HG03469 (cell line): ENCODE measurements around the gene MGRN1.

ENCODE experiments used
- ATAC-seq: cut with Tn5 transposase; IDR thresholded peaks from one replicate; pipeline ENCODE4 v1.9.1; 2021; ENCODE audit warnings: mild to moderate bottlenecking, moderate library complexity, moderate number of reproducible peaks; ENCODE audit not compliant: unreplicated experiment

The MGRN1 gene

GRCh38 chr16:4684058-4684715, 59.6 kb downstream of the MGRN1 start:
- ATAC-seq = no peak

DNA sequence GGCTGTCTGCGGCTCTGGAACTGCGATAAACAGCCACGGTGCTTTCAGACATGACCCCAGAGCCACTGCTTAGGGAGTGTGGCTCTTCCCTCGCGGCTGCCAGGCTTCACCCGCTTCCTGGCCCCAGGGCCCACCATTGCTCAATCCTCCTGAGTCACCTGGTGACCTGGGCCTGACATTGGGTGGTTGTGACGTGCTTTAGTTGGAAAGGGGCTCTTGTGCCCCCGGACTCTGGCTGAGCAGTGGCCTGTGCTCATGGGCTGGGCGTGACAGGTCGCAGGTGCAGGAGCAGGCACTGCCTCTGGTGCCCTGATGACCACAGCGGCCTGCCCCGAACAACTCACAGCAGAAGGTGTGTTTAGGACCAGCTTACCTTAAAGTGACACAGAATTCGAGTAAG, 60.1 kb downstream of the MGRN1 start:
- ATAC-seq = no peak

- ATAC-seq = no peak
These were observed 60.7 kb downstream of the MGRN1 start for GRCh38 chr16:4685292-4685691.

- ATAC-seq = no peak
These were observed 61.3 kb downstream of the MGRN1 start for GRCh38 chr16:4685776-4686496.

DNA sequence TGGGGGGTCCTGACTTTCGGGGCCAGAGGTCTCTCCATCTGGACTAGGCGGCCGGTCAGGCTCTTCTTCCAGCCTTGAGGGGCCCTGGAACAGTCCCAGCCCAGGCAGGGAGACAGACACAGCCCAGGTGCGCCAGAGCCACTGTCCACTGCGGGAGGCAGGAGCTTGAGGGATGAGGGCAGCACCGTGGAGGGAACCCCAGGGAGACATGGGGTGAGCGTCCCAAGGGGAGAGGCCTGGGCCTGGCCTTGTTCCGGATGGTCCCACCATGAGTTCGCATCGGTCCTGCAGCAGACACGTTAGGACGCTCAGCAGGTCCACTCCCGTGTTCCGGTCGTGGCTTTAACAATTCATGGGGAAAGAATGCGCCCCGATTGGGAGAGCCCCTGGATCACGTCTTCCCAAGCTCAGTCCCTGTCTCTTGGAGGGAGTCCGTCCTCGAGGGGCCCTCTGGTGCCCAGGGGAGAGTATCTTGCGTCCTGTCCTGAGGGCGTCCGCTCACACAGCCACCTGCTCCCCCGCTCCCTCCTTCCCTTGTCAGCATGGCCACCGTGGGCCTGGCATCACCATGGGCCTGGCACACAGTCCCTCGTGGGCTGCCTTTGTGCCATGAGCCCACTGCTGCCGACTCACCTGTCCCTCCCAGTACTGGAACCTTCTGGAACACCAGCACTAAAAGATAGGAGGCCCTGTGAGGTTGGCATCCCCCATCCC, 62.0 kb downstream of the MGRN1 start:
- ATAC-seq = no peak

GRCh38 chr16:4687416-4687815, 62.8 kb downstream of the MGRN1 start:
- ATAC-seq = no peak

GRCh38 chr16:4687946-4688673, 63.5 kb downstream of the MGRN1 start:
- no peak for ATAC-seq

DNA sequence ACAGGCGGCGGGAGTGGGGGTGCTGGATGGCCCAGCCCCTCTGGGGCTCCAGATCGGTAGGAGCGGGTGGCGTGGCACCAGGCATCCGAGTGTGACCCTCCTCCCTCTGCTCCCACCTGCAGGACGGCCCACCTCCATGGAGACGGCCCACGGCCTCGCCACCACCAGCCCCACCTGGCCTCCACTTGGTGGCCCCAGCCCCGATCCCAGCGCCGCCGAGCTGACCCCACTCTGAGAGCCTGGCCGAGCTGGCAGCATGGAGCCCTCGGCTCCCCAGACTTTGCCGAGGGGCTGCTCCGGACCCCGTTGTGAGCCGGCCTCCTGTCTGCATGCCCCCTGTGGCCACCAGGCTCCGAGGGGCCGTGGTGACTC, 64.0 kb downstream of the MGRN1 start:
- ATAC-seq = no peak

GRCh38 chr16:4689091-4689671, 64.6 kb downstream of the MGRN1 start:
- no peak for ATAC-seq

DNA sequence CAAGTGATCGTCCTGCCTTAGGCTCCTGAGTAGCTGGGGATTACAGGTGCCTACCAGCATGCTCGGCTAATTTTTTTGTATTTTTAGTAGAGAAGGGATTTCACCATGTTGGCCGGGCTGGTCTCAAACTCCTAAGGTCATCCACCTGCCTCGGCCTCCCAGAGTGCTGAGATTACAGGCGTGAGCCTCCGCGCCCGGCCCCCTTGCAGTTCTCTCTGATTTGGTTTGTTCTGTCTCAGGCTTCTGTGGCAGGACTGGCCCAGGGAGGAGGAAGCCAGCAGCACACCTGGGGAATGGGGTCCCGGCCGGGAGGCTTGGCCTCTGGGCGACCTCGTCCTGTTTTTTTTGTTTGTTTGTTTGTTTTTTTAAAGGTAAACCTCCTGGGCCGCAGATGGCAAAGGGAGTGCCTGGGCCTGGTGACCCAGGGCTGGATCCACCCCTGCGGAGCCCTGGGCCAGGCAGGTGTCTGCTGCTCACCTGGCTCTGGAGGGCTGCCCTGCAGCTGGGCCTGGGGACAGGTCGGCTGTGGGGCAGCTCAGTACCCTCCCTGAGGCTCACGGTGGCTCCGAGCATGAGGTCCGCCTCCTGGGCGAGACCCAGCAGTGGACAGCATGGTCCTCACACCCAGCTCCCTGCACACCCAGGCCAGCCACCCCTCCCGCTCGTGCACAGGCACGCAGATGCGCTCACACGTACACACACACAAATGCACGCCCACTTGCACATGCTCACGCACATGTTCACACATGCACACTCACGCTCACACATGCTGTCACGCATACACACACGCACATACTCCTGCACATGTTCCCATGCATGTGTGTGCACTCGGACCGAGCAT, 65.5 kb downstream of the MGRN1 start:
- no peak for ATAC-seq

DNA sequence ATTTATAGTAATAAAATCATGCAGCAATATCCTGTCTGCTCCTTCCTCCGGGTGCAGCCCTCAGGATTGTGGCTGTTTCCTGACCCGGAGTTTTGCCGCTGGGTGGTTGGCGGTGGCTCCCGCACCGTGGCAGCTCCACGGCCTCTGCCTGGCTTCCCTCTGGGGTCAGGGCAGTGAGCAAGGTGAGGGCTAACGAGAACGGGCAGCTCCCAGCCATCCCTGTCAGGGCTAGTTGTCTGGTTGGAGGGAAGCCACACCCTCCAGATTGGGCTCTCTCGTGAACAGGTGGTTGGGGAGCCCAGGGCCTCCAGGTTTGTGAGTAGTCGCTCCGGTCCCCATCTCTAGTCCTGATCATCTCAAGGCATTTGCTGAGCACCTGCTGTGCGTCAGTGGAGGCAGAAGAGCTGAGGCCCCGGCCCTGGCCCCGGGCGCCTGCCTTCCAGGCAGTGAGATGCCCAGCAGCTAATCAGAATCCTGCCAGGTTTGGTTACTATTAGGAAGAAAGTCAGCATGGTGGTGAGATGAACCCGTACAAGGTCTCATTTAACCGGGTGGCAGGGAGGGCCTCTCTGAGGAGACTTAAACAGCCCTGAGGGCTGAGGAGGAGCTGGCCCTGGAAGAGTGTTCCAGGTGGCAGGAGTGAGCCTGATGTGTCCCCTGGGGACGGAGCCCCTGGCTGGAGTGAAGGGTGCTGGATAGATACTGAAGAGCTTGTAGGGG, 66.5 kb downstream of the MGRN1 start:
- no peak for ATAC-seq

DNA sequence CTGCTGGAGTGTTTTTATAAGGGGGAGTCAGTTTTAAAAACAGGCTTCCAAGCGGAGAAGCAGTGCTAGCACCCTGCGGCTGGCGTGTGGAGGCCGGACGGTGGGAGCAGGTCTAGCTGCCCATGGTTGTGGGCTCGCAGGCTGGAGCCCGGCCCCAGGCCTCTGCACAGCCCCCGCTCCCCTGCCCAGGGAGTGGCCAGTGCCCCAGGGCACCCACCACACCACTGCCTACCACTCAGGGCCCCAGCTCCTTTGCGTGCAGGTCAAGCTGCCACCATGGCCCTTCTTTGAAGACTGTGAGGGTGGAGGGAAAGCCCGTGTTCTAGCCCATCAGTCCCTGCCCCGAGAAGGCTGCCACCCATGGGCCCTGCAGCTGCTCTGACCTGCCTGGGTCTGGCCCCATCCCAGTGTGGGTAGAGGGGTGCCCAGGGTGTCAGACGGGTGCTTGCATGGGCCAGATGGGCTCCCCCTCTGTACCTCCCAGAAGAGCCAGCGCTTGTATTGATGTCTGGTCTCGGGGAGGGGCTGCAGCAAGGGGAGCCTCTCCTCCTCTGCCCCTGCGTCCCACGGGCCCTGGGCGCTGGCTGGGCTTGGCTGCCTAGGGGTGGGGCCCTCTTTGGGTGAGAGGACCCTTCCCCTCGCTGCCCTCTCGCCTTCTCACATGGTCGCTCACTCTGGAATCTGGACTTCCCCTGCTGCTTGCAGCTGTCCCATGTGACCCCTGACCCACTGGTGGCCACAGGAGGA, 67.2 kb downstream of the MGRN1 start:
- no peak for ATAC-seq

DNA sequence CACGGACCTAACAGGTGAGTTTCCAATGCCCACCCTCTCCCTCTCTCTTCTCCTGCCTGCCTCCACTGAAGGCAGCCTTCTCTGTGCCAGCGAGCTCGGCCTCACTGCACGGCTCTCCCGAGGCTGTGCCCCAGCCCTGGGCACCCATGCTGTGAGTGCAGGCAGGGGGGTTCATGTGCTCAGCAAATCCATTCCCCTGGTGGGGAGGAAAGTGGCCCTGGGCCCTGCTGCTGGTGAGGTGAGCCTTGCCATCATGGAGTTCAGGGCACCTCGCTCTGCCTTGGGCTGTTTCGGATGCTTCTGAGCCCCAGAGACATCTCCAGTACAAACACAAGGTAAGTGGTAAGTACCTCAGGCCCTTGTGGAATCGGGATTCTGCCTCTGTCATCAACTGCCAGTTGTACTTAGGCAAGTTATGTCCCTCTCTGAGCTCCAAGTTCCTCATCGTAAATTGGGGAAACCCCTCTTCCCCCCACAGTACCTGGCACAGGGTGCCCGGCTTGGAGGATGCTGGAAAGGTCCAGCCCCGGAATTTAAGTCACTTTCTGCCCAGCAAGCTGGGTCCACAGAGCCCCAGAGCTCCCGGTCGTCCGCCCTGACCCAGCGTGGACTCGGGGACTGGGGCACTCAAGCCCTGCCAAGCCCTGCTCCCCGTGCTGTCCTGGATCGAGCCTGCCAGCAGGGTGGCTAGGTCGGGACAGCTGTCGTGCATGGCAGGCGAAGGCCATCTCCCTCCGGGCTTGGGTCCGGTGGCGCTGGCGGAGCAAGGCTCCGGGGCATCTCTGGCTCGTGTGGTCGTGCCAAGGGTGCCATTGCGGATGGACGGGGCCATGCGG, 68.1 kb downstream of the MGRN1 start:
- ATAC-seq = peak; percentile 2

- peak; percentile 90 for ATAC-seq
These were observed 68.8 kb downstream of the MGRN1 start, which contains the start of gene NUDT16L1 for GRCh38 chr16:4693296-4693955. Gene NUDT16L1 (plus strand): TSS chr16:4693562. CDS start chr16:4693727, 165 bp downstream.

- ATAC-seq = no peak
These were observed 69.5 kb downstream of the MGRN1 start for GRCh38 chr16:4693956-4694641.

GRCh38 chr16:4694642-4695451, 70.2 kb downstream of the MGRN1 start:
- ATAC-seq = no peak
